HG03060 (cell line): Measurements from ENCODE around the gene PROKR1.
"Not testable (repeated sequence)": the region's sequence is repeated elsewhere in the genome, so short reads cannot be mapped to it uniquely, and the experiment has no call there.

Experiments used
- ATAC-seq: cut with Tn5 transposase; IDR thresholded peaks from one replicate; pipeline ENCODE4 v1.9.1; 2021; ENCODE audit warnings: low read depth, moderate number of reproducible peaks; ENCODE audit not compliant: unreplicated experiment

The PROKR1 gene

GRCh38 chr2:68643011-68643873 lies at the start of gene PROKR1:
TSS of gene PROKR1 (plus strand) at chr2:68643579. CDS start at chr2:68645822, 2,243 bp downstream.
- ATAC-seq, result no peak

- ATAC-seq, result no peak
Observed at GRCh38 chr2:68594041-68594440, 49.3 kb upstream of the PROKR1 start.

GRCh38 chr2:68594674-68595492 lies 48.5 kb upstream of the PROKR1 start:
- ATAC-seq, result no peak

GRCh38 chr2:68595493-68595785 lies 47.9 kb upstream of the PROKR1 start:
- ATAC-seq, result not testable (repeated sequence)

GRCh38 chr2:68600495-68600894 lies 42.9 kb upstream of the PROKR1 start:
- ATAC-seq, result not testable (repeated sequence)

GRCh38 chr2:68603059-68603458 lies 40.3 kb upstream of the PROKR1 start:
- ATAC-seq, result no peak

- ATAC-seq, result no peak
Observed at GRCh38 chr2:68604077-68604476, 39.3 kb upstream of the PROKR1 start.

GRCh38 chr2:68605939-68606338 lies 37.4 kb upstream of the PROKR1 start:
- ATAC-seq, result no peak

GRCh38 chr2:68606759-68607158 lies 36.6 kb upstream of the PROKR1 start:
- ATAC-seq, result no peak

GRCh38 chr2:68607837-68608236 lies 35.5 kb upstream of the PROKR1 start:
- ATAC-seq, result no peak

GRCh38 chr2:68612765-68613519 lies 30.4 kb upstream of the PROKR1 start:
- no peak for ATAC-seq

- no peak for ATAC-seq
Observed at GRCh38 chr2:68620772-68621171, 22.6 kb upstream of the PROKR1 start.

GRCh38 chr2:68623820-68624219 lies 19.6 kb upstream of the PROKR1 start:
- ATAC-seq, result no peak

- ATAC-seq, result no peak
Observed at GRCh38 chr2:68627615-68628014, 15.8 kb upstream of the PROKR1 start.

- no peak for ATAC-seq
Observed at GRCh38 chr2:68632021-68632420, 11.4 kb upstream of the PROKR1 start.

- ATAC-seq, result no peak
Observed at GRCh38 chr2:68637047-68637446, 6.3 kb upstream of the PROKR1 start.

GRCh38 chr2:68643874-68644485 lies 601 bp downstream of the PROKR1 start:
- no peak for ATAC-seq

- no peak for ATAC-seq
Observed at GRCh38 chr2:68645523-68645922, 2.1 kb downstream of the PROKR1 start.

- no peak for ATAC-seq
Observed at GRCh38 chr2:68646303-68646702, 2.9 kb downstream of the PROKR1 start.

GRCh38 chr2:68650645-68651044 lies 7.3 kb downstream of the PROKR1 start:
- no peak for ATAC-seq

GRCh38 chr2:68653034-68653433 lies 9.7 kb downstream of the PROKR1 start:
- no peak for ATAC-seq
